Astrocyte (in vitro differentiated cells and primary cell): ENCODE results near the gene NELFA.

Experiments used
- EZH2 ChIP-seq: IDR thresholded peaks from 2 replicates; pipeline ENCODE4 v1.6.1; 2012; ENCODE audit warnings: mild to moderate bottlenecking, low read length, inconsistent platforms; ENCODE audit not compliant: insufficient read depth
- TF ChIP-seq, protein P1 (sequence below): IDR thresholded peaks from 2 replicates; pipeline ENCODE4 v1.5.1; 2011; ENCODE audit warnings: low read depth, mild to moderate bottlenecking, inconsistent platforms, low read length, moderate library complexity; ENCODE audit not compliant: insufficient read depth

GRCh38 chr4:1981251-1982058 is 27.3 kb downstream of the NELFA start:
- TF ChIP-seq, protein P1, sequence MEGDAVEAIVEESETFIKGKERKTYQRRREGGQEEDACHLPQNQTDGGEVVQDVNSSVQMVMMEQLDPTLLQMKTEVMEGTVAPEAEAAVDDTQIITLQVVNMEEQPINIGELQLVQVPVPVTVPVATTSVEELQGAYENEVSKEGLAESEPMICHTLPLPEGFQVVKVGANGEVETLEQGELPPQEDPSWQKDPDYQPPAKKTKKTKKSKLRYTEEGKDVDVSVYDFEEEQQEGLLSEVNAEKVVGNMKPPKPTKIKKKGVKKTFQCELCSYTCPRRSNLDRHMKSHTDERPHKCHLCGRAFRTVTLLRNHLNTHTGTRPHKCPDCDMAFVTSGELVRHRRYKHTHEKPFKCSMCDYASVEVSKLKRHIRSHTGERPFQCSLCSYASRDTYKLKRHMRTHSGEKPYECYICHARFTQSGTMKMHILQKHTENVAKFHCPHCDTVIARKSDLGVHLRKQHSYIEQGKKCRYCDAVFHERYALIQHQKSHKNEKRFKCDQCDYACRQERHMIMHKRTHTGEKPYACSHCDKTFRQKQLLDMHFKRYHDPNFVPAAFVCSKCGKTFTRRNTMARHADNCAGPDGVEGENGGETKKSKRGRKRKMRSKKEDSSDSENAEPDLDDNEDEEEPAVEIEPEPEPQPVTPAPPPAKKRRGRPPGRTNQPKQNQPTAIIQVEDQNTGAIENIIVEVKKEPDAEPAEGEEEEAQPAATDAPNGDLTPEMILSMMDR = no peak
- no peak for TF ChIP-seq EZH2
